OCI-LY7 (cell line): ENCODE results near the gene TET3. TPM values are rescaled to one million over a fixed set of nuclear protein-coding genes. Genes with fewer than 3 reads are reported as not detected.

Experiments used
- BruUV-seq: library from RNA; stranded (reverse); fragments of 400-500 nt; replicated peaks from 2 replicates; lab custom pipeline; 2021; lab: Mats Ljungman, UMichigan
- CTCF ChIA-PET: fragments of 300-600 bp; sonication (Branson Sonifier 250); formaldehyde crosslinking; loops from one replicate; lab custom pipeline; 2022; ENCODE audit warnings: antibody characterized with exemption; ENCODE audit not compliant: unreplicated experiment; lab: Charles Lee
- POLR2A ChIA-PET: fragments of 300-600 bp; sonication (Branson Sonifier 250); formaldehyde crosslinking; loops from one replicate; lab custom pipeline; 2022; ENCODE audit warnings: antibody characterized with exemption; lab: Charles Lee
- DNase-seq: peaks from one replicate; pipeline ENCODE4 v3.0.0-alpha.2; 2015; ENCODE audit warnings: low spot score
- H2AFZ ChIP-seq: fragments of 200-600 bp; sonication (generic), shearing (Covaris generic); 2 replicates; pipeline ENCODE4 v1.6.1; 2014; ENCODE audit warnings: mild to moderate bottlenecking, antibody characterized with exemption, low read length, moderate library complexity
- H3K27ac ChIP-seq: fragments of 200-600 bp; sonication (generic); 2 replicates; pipeline ENCODE4 v1.5.1; 2014; ENCODE audit warnings: mixed run types, low read depth, mild to moderate bottlenecking, moderate library complexity, low read length, inconsistent platforms; ENCODE audit not compliant: poor library complexity, severe bottlenecking
- H3K36me3 ChIP-seq: fragments of 200-600 bp; sonication (generic); 2 replicates; pipeline ENCODE4 v1.6.1; 2014; ENCODE audit warnings: mild to moderate bottlenecking, antibody characterized with exemption, low read length, moderate library complexity, mixed read lengths; ENCODE audit not compliant: insufficient read depth
- H3K4me1 ChIP-seq: fragments of 200-600 bp; sonication (generic); 2 replicates; pipeline ENCODE4 v1.5.1; 2014; ENCODE audit warnings: mild to moderate bottlenecking, low read length; ENCODE audit not compliant: insufficient read depth, poor library complexity, severe bottlenecking
- H3K4me2 ChIP-seq: fragments of 200-600 bp; sonication (generic); 2 replicates; pipeline ENCODE4 v1.6.1; 2014; ENCODE audit warnings: mild to moderate bottlenecking, low read length
- H3K4me3 ChIP-seq: fragments of 200-600 bp; sonication (generic); 2 replicates; pipeline ENCODE4 v1.5.1; 2014; ENCODE audit warnings: mild to moderate bottlenecking, low read depth, low read length; ENCODE audit not compliant: poor library complexity, severe bottlenecking
- H3K79me2 ChIP-seq: fragments of 200-600 bp; sonication (generic); 2 replicates; pipeline ENCODE4 v1.6.1; 2016; ENCODE audit warnings: low read depth, mild to moderate bottlenecking, low read length, moderate library complexity, mixed read lengths; ENCODE audit not compliant: insufficient read depth
- H3K9me2 ChIP-seq: fragments of 200-600 bp; sonication (generic); 2 replicates; pipeline ENCODE4 v1.6.1; 2016; ENCODE audit warnings: mild to moderate bottlenecking, low read length, mixed read lengths; ENCODE audit not compliant: insufficient read depth
- H3K9me3 ChIP-seq: fragments of 200-600 bp; sonication (generic); 2 replicates; pipeline ENCODE4 v1.6.1; 2014; ENCODE audit warnings: mild to moderate bottlenecking, mixed run types, low read length, mixed read lengths
- H4K20me1 ChIP-seq: fragments of 200-600 bp; sonication (generic); 2 replicates; pipeline ENCODE4 v1.6.1; 2014; ENCODE audit warnings: mild to moderate bottlenecking, antibody characterized with exemption, low read length, moderate library complexity, mixed read lengths; ENCODE audit not compliant: insufficient read depth
- CTCF ChIP-seq: fragments of 200-600 bp; sonication (generic); conservative IDR thresholded peaks from 2 replicates; pipeline ENCODE4 v1.5.1; 2014; ENCODE audit warnings: mild to moderate bottlenecking, antibody characterized with exemption, low read length, moderate library complexity, mixed read lengths
- EZH2phosphoT487 ChIP-seq: fragments of 200-600 bp; sonication (generic); IDR thresholded peaks from 2 replicates; pipeline ENCODE4 v1.6.1; 2018; ENCODE audit warnings: low read depth, borderline replicate concordance, mild to moderate bottlenecking, mixed run types, antibody characterized with exemption, low read length, moderate library complexity, mixed read lengths
- intact Hi-C: fragments of 100-400 bp; cut with micrococcal nuclease; formaldehyde crosslinking; loops from one replicate; pipeline ENCODE4 v1.10.0; 2022; ENCODE audit not compliant: unreplicated experiment
- total RNA-seq, 2 experiments: library from RNA; depleted of rRNA in 1 of 2; stranded (reverse); fragments of >200 nt in 1 of 2; shearing (Covaris generic) in 1 of 2; gene quantifications; 2 replicates each; pipeline ENCODE4 v1.2.3, GENCODE V29; 2014 to 2022

TET3 gene
- total RNA-seq, 2 experiments from 2014 or later = 14.7 to 25.2 TPM

- no peak overlapping the region for H2AFZ ChIP-seq
- no peak overlapping the region for H3K4me2 ChIP-seq
- no peaks in the 10 kb centered on the region for H3K9me3 ChIP-seq
- peaks cover 4% of the 10 kb centered on the region; the same call in 1 of the 2 replicates for H3K79me2 ChIP-seq
- no peak for DNase-seq
- intact Hi-C loops = no loop called here
- H3K27ac ChIP-seq = no peak overlapping the region
- ChIA-PET CTCF (no interaction called here), POLR2A (interaction anchor here (1.7 kb wide), 1 partner anchor 13 kb away, joined by 4 read pairs; no protein-coding TSS in a partner anchor)
- no peak overlapping the region for H3K4me3 ChIP-seq
- no TSS peak for BruUV-seq
- no peaks in the 10 kb centered on the region for H3K36me3 ChIP-seq
- no peaks in the 10 kb centered on the region for H3K9me2 ChIP-seq
- no peaks in the 10 kb centered on the region for H3K4me1 ChIP-seq
- H4K20me1 ChIP-seq = no peaks in the 10 kb centered on the region
- no peak for TF ChIP-seq EZH2phosphoT487
- TF ChIP-seq CTCF = no peak
These were observed 30.1 kb downstream of the TET3 start for GRCh38 chr2:74014813-74015212.

- TF ChIP-seq EZH2phosphoT487 (no peak), CTCF (no peak)
- H4K20me1 ChIP-seq = no peaks in the 10 kb centered on the region
- no peak for DNase-seq
- H3K4me3 ChIP-seq = no peak overlapping the region
- intact Hi-C loops = no loop called here
- no peak overlapping the region for H2AFZ ChIP-seq
- POLR2A ChIA-PET = interaction anchor here (0.6 to 1.5 kb wide), 4 partner anchors 15 to 247 kb away, joined by 3 to 4 read pairs (median 4); no protein-coding TSS in a partner anchor
- peaks cover 9% of the 10 kb centered on the region; the same call in 1 of the 2 replicates for H3K79me2 ChIP-seq
- no peaks in the 10 kb centered on the region for H3K9me2 ChIP-seq
- no TSS peak for BruUV-seq
- no peaks in the 10 kb centered on the region for H3K36me3 ChIP-seq
- no peak overlapping the region for H3K27ac ChIP-seq
- no peak overlapping the region for H3K4me2 ChIP-seq
- CTCF ChIA-PET = no interaction called here
- no peaks in the 10 kb centered on the region for H3K9me3 ChIP-seq
- peaks cover 21% of the 10 kb centered on the region for H3K4me1 ChIP-seq
These were observed 32.5 kb downstream of the TET3 start for GRCh38 chr2:74017223-74017622.

- no peak for DNase-seq
- no peaks in the 10 kb centered on the region for H3K9me2 ChIP-seq
- H3K79me2 ChIP-seq = peaks cover 32% of the 10 kb centered on the region; the same call in 1 of the 2 replicates
- no peak overlapping the region for H3K27ac ChIP-seq
- H2AFZ ChIP-seq = no peak overlapping the region
- TF ChIP-seq EZH2phosphoT487 (no peak), CTCF (no peak)
- no peaks in the 10 kb centered on the region for H3K36me3 ChIP-seq
- H3K4me1 ChIP-seq = peaks cover 23% of the 10 kb centered on the region
- H4K20me1 ChIP-seq = no peaks in the 10 kb centered on the region
- H3K4me3 ChIP-seq = no peak overlapping the region
- POLR2A ChIA-PET = interaction anchor here (1.3 kb wide), 1 partner anchor 49 kb away, joined by 5 read pairs; no protein-coding TSS in a partner anchor
- no peaks in the 10 kb centered on the region for H3K9me3 ChIP-seq
- intact Hi-C loops = no loop called here
- CTCF ChIA-PET = no interaction called here
- H3K4me2 ChIP-seq = no peak overlapping the region
- BruUV-seq = no TSS peak
These were observed 34.8 kb downstream of the TET3 start for GRCh38 chr2:74019516-74019915.
